Measurements from ENCODE around the gene EFCAB13.

DNA sequence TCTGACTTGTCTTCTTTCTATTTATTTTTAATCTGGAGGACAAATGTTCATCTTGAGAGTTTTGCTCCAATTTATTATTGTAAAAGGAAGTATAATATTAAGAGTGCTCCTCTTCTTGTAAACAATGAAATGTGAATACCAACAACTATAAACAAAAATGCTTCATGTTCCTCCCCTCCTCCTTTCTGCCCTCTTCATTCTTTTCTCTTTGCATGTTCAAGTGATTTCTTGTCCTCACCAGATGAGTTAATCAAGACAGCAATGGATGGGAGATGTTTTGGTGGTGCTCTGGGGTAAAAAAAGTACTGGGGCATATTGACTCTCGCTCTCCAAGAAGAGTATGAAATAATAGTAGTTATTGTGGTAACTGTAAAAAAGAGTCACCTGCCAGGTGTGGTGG, 45.8 kb upstream of the EFCAB13 start:
- TF ChIP-seq POLR2A (IDR thresholded peaks at IDR 0.05; ENCODE audit: extremely low read depth, insufficient read length), result no peak
- TF ChIP-seq, protein P1, sequence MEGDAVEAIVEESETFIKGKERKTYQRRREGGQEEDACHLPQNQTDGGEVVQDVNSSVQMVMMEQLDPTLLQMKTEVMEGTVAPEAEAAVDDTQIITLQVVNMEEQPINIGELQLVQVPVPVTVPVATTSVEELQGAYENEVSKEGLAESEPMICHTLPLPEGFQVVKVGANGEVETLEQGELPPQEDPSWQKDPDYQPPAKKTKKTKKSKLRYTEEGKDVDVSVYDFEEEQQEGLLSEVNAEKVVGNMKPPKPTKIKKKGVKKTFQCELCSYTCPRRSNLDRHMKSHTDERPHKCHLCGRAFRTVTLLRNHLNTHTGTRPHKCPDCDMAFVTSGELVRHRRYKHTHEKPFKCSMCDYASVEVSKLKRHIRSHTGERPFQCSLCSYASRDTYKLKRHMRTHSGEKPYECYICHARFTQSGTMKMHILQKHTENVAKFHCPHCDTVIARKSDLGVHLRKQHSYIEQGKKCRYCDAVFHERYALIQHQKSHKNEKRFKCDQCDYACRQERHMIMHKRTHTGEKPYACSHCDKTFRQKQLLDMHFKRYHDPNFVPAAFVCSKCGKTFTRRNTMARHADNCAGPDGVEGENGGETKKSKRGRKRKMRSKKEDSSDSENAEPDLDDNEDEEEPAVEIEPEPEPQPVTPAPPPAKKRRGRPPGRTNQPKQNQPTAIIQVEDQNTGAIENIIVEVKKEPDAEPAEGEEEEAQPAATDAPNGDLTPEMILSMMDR (IDR thresholded peaks at IDR 0.05; ENCODE audit: low read depth, low read length), result no peak

All from NB4 (cell line).